ENCODE measurements around the gene EIF4B. TPM values are rescaled to one million over a fixed set of nuclear protein-coding genes. Genes with fewer than 3 reads are reported as not detected.
A peak's percentile ranks its signal among the peaks of the same experiment; 100 is the strongest.

EIF4B gene
- total and polyA plus RNA-seq, 9 of the 15 experiments (the other 6 are each of a cell fraction or from before 2014, with no cell fraction given) = 138 to 669 (median 552) TPM

GRCh38 chr12:53054112-53054878, 48.0 kb downstream of the EIF4B start (continued):
- peak in 1 of 3 experiments; percentile 23 for TF ChIP-seq YY1 (IDR thresholded peaks at IDR 0.05; ENCODE audit: borderline replicate concordance in 1 of 3, control insufficient read depth in 1 of 3, extremely low read depth in 1 of 3, insufficient read depth in 3 of 3, insufficient read length in 1 of 3, insufficient replicate concordance in 2 of 3, low read depth in 1 of 3, low read length in 2 of 3)
- no peak for TF ChIP-seq USF2 (CRISPR knock-in tag; IDR thresholded peaks at IDR 0.05)
- TF ChIP-seq KLF13 (tag; IDR thresholded peaks at IDR 0.05; ENCODE audit: borderline replicate concordance, low read depth) = 0 out of 2 replicates have a peak, but pooled peaks have one; percentile 25
- no peak for TF ChIP-seq KDM4B (IDR thresholded peaks at IDR 0.05; ENCODE audit: borderline replicate concordance in 2 of 2, low read depth in 1 of 2)
- TF ChIP-seq ZBTB7A (IDR thresholded peaks at IDR 0.05; ENCODE audit: borderline replicate concordance, control insufficient read depth, low read depth, low read length) = no peak
- peak; percentile 53; the same call in 1 of the 2 replicates for TF ChIP-seq ETS1 (conservative IDR thresholded peaks at IDR 0.05; ENCODE audit: control insufficient read depth, low read depth, low read length)
- 0 out of 2 replicates have a peak, but pooled peaks have one; percentile 49 for TF ChIP-seq ZNF175 (CRISPR knock-in tag; IDR thresholded peaks at IDR 0.05; ENCODE audit: low read depth)
- TF ChIP-seq CREB1 (IDR thresholded peaks at IDR 0.05) = peak; percentile 68; the same call in 1 of the 2 replicates
- peak; percentile 85 for TF ChIP-seq CREB1 (CRISPR knock-in tag; IDR thresholded peaks at IDR 0.05)
- peak; percentile 41; the same call in 1 of the 2 replicates for TF ChIP-seq SMARCA4 (IDR thresholded peaks at IDR 0.05)
- TF ChIP-seq FOSL1 (tag; conservative IDR thresholded peaks at IDR 0.05) = peak; percentile 34; the same call in 1 of the 2 replicates
- TF ChIP-seq CLOCK (CRISPR knock-in tag; IDR thresholded peaks at IDR 0.05; ENCODE audit: borderline replicate concordance) = no peak
- TF ChIP-seq ID3 (CRISPR knock-in tag; IDR thresholded peaks at IDR 0.05) = no peak
- no peak for TF ChIP-seq ID3 (tag; IDR thresholded peaks at IDR 0.05)
- TF ChIP-seq TAF15 (IDR thresholded peaks at IDR 0.05; ENCODE audit: low read depth, low read length) = no peak
- TF ChIP-seq ZBTB43 (CRISPR knock-in tag; IDR thresholded peaks at IDR 0.05) = no peak
